ENCODE data around the gene HPSE.

HPSE gene

GRCh38 chr4:83334425-83335241 lies at the start of gene HPSE:
TSS of gene HPSE (minus strand) at chr4:83334848. CDS start at chr4:83334782, 66 bp downstream.
- DNase-seq, result peak; percentile 81

GRCh38 chr4:83382850-83383249 lies 48.2 kb upstream of the HPSE start:
- DNase-seq, result no peak

GRCh38 chr4:83381173-83381572 lies 46.5 kb upstream of the HPSE start:
- no peak for DNase-seq

DNA sequence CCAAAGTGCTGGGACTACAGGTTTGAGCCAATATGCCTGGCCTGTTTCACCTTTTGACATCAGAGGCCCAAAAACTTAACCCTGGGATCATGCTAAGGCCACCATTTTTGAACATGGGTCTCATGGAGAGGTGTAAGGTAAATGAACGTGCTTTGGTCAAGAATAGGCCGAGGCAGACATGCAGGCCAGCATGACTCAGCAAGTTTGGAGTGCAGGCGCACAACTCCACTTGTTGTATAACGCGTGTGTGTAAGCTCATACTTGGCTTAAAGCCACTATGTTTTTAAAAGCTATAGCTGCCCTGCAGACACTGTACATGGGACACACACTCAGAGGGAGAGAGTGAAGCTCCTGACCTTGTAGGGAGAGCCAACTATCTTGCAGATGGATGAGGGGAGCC lies 43.8 kb upstream of the HPSE start:
- no peak for DNase-seq

DNA sequence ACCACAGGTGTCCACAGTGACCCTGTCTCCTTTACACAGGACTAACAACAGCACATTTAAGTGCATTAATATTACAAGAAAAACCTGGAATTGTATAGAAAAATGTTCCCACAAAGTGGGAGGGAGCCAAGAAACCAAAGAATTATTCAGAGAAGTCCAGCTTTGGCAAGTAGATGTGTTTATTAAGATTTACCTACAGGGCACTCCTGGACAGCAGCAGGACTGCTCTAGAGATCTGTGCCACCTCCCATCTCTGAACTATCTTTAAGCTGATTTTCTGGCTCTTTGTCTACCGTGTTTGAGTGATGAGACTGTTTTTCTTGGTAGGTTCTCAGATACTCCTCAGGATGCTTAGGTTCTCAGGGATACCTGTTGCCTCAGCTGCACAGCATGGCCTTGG lies 38.3 kb upstream of the HPSE start:
- DNase-seq, result no peak

DNA sequence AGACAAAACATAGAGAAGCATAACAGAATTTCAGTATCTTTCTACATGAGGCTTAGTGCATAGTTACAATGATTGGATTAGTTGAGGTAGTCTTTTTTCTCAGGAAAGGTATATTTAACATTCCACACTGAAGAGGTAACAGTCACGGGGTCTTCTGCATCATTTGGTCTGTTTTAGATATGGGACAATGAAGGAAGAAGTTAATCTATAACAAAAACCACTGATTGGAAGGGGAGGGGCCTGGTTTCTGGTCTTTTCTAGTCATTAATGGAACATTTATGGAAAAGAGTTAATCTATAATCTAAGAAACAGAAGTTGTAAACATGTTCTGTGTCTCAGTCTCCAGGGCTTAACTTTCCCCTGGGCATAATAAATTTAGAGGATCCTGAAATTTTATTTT lies 37.3 kb upstream of the HPSE start:
- no peak for DNase-seq

DNA sequence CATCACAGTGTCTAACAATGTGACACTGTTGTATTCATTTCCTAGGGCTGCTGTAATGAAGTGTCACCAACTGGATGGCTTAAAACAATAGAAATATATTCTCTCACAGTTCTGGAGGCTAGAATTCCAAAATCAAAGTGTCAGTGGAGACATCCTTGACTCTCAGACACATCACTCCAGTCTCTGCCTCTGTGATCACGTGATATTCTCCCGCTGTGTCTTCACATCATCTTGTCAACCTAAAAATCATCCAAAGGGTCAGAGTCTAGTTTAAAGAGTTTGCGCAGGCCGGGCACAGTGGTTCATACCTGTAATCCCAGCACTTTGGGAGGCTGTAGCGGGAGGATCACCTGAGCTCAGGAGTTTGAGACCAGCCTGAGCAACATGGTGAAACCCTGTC lies 36.6 kb upstream of the HPSE start:
- DNase-seq, result no peak

DNA sequence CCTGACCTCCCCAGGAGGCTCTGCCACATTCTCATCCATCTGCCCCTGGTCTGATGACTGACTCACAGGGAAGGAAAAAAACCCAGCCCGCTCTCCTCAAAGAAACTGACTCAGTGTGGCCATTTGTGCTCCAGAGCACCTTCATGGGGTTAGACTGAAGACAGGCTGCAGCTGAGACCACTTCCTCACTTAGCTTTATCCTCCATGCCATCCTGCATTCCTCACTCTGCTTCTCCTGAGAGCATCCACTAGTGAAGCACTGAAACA lies 35.9 kb upstream of the HPSE start:
- DNase-seq, result no peak

- DNase-seq, result no peak
Measured at GRCh38 chr4:83369831-83370639, 35.4 kb upstream of the HPSE start.

DNA sequence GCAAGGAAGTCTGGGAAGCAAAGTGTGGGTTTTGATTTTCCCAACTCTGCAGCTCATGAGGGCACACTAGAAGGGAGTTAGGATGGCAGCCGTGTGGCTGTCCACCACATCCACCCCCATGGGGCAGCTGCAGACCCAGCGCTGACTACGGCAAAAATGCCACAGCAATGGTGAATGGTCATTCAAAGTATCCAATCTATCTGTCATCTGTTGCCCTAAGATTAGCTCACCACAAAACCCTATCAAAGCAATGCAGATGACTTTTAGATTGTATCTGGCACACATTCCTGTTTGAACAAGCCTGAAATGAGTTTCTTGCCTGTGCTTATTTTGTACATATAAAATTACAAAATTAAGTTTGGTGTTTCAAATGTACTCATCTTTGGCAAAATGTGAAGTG lies 29.7 kb upstream of the HPSE start:
- DNase-seq, result no peak

DNA sequence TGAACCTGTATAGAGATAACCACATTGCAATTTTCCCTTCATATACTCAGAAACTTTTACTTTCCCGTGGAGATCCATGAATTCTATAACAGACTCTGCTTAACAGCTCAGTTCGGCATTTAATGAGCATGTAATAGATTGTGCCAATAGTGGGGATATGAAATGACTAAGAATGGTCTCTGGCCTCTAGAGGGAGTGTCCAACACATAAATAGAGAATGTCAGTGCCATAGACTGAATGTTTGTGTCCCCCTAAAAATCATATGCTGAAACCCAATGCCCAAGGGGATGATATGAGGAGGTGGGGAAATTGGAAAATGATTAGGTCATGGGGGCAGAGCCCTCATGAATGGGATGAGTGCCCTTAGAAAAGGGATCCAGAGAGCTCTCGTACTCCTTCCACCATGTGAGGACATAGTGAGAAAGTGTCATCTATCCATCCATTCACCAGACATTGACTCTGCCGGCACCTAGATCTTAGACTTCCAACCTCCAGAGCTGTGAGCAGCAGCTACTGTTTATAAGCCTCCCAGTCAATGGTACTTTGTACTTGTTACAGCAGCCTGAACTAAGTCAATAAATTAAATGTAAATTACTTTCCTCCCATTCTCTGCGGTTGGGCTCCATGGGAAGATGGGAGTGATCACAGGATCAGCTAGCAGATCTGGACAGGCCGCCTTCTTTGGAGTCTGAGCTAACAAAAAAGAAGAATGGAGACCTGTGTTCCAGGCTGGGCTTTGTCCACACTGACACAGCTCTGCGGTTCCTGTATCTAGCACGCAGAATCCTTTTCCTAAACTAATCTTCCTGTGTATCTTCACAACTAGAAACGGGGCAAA lies 28.1 kb upstream of the HPSE start:
- DNase-seq, result no peak

DNA sequence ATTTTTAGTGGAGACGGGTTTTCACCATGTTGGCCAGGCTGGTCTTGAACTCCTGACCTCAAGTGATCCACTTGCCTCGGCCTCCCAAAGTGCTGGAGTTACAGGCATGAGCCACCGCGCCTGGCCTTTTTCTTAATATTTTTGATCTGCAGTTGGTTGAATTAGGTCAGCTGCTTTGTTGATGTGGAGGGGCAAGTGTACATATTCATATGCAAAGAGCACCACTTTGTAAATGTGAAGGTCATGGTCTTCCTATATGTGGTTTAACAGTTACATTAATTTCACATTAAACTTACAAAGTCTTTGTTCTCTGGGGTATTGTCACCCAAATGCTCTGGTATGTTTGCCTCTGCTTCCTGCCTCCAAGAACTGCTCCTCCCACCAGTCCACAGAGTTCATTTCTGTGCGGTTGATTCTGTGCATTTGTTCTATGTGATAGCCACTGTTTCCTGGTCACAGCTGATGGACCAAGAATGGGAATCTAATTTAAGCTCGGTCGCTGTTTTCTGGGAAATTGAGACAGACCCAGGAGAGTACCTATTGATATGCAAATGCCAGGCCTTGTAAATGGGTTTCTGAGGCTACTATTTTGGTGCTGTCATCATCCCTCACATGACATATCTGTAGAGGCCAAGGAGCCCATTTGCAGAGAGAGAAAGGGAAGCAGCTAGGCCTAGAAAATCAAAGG lies 26.9 kb upstream of the HPSE start:
- no peak for DNase-seq

DNA sequence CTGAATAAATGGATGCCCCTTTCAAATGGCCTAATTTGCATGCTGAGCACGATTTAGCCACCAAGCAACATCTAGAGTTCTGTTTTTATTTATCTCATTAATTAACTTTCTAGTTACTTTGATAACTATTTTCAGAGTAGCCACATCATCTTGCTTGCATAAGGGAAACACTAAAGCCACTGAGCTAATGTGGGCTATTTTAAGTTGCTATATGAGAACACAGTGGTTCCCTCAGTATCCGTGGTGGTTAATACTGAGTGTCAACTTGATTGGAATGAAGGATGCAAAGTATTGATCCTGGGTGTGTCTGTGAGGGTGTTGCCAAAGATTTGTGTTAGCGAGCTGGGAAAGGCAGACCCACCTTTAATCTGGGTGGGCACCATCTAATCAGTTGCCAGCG lies 25.4 kb upstream of the HPSE start:
- DNase-seq, result no peak

DNA sequence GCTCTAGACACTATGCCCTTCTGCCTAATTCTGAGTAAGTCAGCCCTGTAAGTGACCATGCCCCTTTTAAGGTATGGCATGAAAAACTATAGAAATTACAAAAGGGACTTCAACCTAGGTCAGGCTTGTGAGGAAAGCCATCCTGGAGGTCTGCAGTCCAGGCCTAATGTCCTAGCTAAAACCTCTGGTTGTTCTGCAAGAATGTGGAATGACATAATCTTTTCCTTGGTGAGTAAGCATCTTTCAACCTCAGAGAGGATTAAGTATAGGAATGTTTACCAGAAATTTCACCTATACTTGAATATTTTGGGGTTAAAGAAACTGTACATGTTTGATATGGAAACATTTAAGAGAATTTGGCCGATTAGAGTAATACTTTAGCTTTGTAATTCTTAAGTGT lies 23.8 kb upstream of the HPSE start:
- no peak for DNase-seq

DNA sequence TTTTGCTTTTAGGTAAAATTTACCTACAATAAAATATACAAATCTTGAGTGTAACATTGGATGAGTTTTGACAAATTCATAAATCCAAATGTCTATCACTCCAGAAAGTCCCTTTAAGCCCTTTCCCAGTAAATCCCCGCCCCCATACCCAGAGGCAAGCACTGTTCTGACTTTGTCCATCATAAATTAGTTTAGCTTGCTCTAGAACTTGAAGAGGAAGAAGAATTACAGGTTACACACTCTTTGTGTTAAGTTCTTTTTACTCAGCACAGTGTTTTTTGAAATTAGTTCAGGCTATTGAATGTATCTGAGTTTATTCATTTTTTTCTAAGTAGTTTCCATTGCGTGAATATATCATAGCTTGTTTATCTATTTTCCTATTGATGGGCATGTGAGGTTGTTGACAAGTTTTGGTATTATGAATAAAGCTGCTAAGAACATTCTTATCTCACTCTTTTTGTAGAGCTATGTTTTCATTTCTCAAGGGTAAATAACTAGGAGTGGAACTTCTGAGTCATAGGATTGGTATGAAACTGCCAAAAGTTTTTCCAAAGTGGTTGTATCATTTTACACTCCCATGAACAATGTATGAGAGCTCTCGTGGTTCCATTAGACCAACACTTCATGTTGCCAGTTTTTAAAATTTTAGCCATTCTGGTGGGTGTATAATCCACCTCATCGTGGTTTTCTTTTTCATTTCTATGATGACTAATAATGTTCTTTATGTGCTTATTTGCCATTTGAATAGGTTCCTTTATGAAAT lies 22.4 kb upstream of the HPSE start:
- no peak for DNase-seq

GRCh38 chr4:83353516-83353915 lies 18.9 kb upstream of the HPSE start:
- DNase-seq, result no peak

DNA sequence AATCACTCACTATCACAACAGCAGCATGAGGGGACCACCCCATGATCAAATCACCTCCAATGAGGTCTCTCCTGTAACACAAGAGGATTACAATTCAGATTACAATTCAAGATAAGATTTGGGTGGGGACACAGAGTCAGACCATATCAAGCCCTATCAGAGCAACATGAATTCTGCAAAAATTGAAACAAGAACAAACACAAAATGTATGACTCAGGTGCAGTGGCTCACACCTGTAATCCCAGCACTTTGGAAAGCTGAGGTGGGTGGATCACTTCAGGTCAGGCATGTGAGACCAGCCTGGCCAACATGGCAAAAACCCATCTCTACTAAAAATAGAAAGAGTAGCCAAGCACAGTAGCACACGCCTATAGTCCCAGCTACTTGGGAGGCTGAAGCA lies 13.4 kb upstream of the HPSE start:
- no peak for DNase-seq

DNA sequence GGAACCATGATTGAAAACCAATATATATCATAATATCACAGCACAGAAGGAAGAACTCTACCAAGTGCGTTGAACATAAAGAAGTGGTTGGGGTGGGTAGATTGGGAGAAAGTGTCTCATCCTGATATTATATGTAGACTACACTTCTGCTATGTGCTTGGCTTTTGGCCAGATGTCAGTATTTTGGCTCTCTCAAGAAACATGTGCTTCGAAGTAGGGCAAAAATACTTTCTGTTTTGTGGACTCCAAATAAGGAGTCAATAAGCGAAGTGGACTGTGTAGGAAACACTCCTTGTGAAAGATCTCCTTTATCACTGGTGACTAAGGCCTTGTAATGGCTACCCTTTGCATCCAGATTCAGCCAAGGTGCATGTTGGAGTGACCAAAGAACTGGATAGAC lies 7.8 kb upstream of the HPSE start:
- DNase-seq, result no peak

- DNase-seq, result no peak
Measured at GRCh38 chr4:83340692-83341343, 6.2 kb upstream of the HPSE start.

- DNase-seq, result no peak
Measured at GRCh38 chr4:83339573-83339972, 4.9 kb upstream of the HPSE start.

DNA sequence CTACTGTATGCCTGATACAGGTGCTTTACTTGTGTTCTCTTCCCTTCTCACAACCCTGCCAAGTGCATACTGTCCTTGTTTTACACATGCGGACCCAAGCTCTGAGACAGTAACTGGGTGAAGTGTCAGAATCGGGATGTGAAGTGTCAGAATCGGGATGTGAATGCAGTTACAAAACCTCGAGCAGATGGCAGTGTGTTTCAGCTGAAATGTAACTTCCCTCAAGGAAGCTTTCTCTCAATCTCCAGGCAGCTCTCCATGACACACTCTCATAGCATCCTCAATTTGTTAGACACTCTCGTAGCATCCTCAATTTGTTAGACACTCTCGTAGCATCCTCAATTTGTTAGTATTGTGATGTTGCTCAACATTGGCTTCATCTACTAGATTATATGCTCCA lies 1.1 kb upstream of the HPSE start:
- DNase-seq, result no peak

DNA sequence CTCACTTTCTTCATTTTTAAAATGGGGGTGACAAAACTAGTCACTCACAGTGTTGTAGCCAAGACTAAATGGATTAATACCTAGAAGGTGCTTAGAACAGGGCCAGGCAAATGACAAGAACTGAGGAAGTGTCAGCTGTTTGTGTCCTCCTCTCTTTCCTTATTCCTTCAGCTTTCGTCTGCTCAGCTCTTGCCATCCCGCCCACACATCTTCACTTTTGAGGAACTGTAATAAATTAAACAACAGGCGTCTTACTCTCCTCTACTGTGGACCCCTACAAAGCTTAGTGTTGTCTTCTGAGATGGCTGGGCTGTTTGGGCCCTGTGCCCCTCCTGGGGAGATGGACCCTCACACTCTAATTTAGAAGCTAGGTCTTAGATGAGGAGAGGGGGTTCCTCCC lies 2.7 kb downstream of the HPSE start:
- DNase-seq, result no peak
